Esophagus squamous epithelium (tissue), 5 donors: ENCODE measurements around the gene TP53RK. TPM values are rescaled to one million over a fixed set of nuclear protein-coding genes. Genes with fewer than 3 reads are reported as not detected.

Experiments
- DNase-seq: peaks from one replicate; lab custom pipeline; 2025; lab: John Stamatoyannopoulos, UW
- H3K27ac ChIP-seq, 4 donors: fragments of 200-600 bp; sonication (generic); one replicate each; pipeline ENCODE4 v1.5.1; 2016 to 2019; ENCODE audit warnings: mild to moderate bottlenecking in 1 of 4
- H3K27me3 ChIP-seq, 4 donors: fragments of 200-600 bp; sonication (generic); 1 replicate in 3 of 4; 2 replicates in 1 of 4; pipeline versions ENCODE4 v1.5.1 to v1.6.0; 2017 to 2021; ENCODE audit warnings: antibody characterized with exemption in 1 of 4
- H3K36me3 ChIP-seq, 3 donors: fragments of 200-600 bp; sonication (generic); one replicate each; pipeline ENCODE4 v1.5.1; 2016 to 2019
- H3K4me1 ChIP-seq, 3 donors: fragments of 200-600 bp; sonication (generic); one replicate each; pipeline ENCODE4 v1.5.1; 2017 to 2019
- H3K4me3 ChIP-seq, 4 donors: fragments of 200-600 bp; sonication (generic); 1 replicate in 3 of 4; 2 replicates in 1 of 4; pipeline ENCODE4 v1.5.1; 2016 to 2019; ENCODE audit warnings: mild to moderate bottlenecking in 2 of 4, moderate library complexity in 1 of 4
- H3K9me3 ChIP-seq, 3 donors: fragments of 200-600 bp; sonication (generic); one replicate each; pipeline ENCODE4 v1.5.1; 2016 to 2019
- CTCF ChIP-seq, 6 experiments: fragments of 450-650 bp in 4 of 6; fragments of 200-600 bp in 2 of 6; sonication (generic) in 2 of 6; IDR thresholded peaks; one replicate each; pipeline ENCODE4 v1.5.1; 2016 to 2019; ENCODE audit warnings: antibody characterized with exemption in 6 of 6, mild to moderate bottlenecking in 4 of 6, moderate library complexity in 4 of 6
- POLR2A ChIP-seq, 4 donors: fragments of 450-650 bp; IDR thresholded peaks; one replicate each; pipeline ENCODE4 v1.6.1; 2017; ENCODE audit warnings: antibody characterized with exemption in 4 of 4, mild to moderate bottlenecking in 4 of 4, moderate library complexity in 3 of 4
- WGBS, 2 donors: methylation state at CpG; one replicate each; pipeline ENCODE4 v1.1.5; 2018; 5-methylcytosine and 5-hydroxymethylcytosine counted together
- intact Hi-C: fragments of 100-400 bp; cut with DNase I; formaldehyde crosslinking; loops from one replicate; pipeline ENCODE4 v1.15.0; 2022
- total RNA-seq, 4 donors: library from RNA; depleted of rRNA; stranded (reverse); fragments of >200 nt; gene quantifications; one replicate each; pipeline ENCODE4 v1.1.0, GENCODE V29; 2016
- donor health status: DM: yes; HTN: yes; CAD: no.

Gene TP53RK
- total RNA-seq, 4 donors from 2014 or later, result 14.3 to 20.2 (median 17.1) TPM

- no peaks in the 10 kb centered on the region for H3K36me3 ChIP-seq
- H3K27me3 ChIP-seq, result peaks cover 0 to 5% (median 0%) of the 10 kb centered on the region in 4 donors
- WGBS, 2 donors, result 66 to 87% methylated on average over 11 to 12 of the region's 15 CpGs
- H3K4me3 ChIP-seq, result no peak overlapping the region
- no peaks in the 10 kb centered on the region for H3K9me3 ChIP-seq
- peaks cover 6 to 52% (median 18%) of the 10 kb centered on the region in 3 donors for H3K4me1 ChIP-seq
- peak overlapping the region in 1 of 4 donors; percentile 28 for H3K27ac ChIP-seq
- no peak for DNase-seq
- no peak for TF ChIP-seq POLR2A (IDR thresholded peaks at IDR 0.05)
- TF ChIP-seq CTCF (IDR thresholded peaks at IDR 0.05), result no peak
- intact Hi-C loops, result no loop called here
Measured at GRCh38 chr20:46713957-46714834, 25.0 kb upstream of the TP53RK start.

- no peaks in the 10 kb centered on the region for H3K9me3 ChIP-seq
- H3K4me3 ChIP-seq, result no peak overlapping the region
- H3K27ac ChIP-seq, result no peak overlapping the region
- H3K4me1 ChIP-seq, result peaks cover 13 to 64% (median 24%) of the 10 kb centered on the region in 3 donors
- intact Hi-C loops, result no loop called here
- no peak for DNase-seq
- WGBS, 2 donors, result 80 to 81% methylated on average over 4 to 5 of the region's 5 CpGs
- no peaks in the 10 kb centered on the region for H3K36me3 ChIP-seq
- peaks cover 0 to 7% (median 0%) of the 10 kb centered on the region in 4 donors for H3K27me3 ChIP-seq
- TF ChIP-seq POLR2A (IDR thresholded peaks at IDR 0.05) (no peak), CTCF (IDR thresholded peaks at IDR 0.05) (no peak)
Measured at GRCh38 chr20:46712056-46712636, 22.9 kb upstream of the TP53RK start.

GRCh38 chr20:46710153-46710913 lies 21.1 kb upstream of the TP53RK start:
- Histone ChIP-seq H3K27me3 (peaks cover 0 to 7% (median 0%) of the 10 kb centered on the region in 4 donors), H3K9me3 (no peaks in the 10 kb centered on the region), H3K36me3 (no peaks in the 10 kb centered on the region), H3K4me3 (peak overlapping the region; percentile 74 to 87 (median 78)), H3K27ac (peak overlapping the region; percentile 80 to 91 (median 86)), H3K4me1 (peaks cover 13 to 60% (median 20%) of the 10 kb centered on the region in 3 donors)
- no peak for TF ChIP-seq CTCF (IDR thresholded peaks at IDR 0.05)
- TF ChIP-seq POLR2A (IDR thresholded peaks at IDR 0.05), result no peak
- no peak for DNase-seq
- WGBS, 2 donors, result 44 to 60% methylated on average over 16 to 18 of the region's 22 CpGs
- intact Hi-C loops, result no loop called here

- 0 to 3% methylated on average over 2 to 6 of the region's 67 CpGs for WGBS, 2 donors
- H3K27ac ChIP-seq, result peak within 1 kb of the TSS; percentile 80 to 91 (median 86)
- intact Hi-C loops, result no loop called here
- H3K9me3 ChIP-seq, result no peaks in the 10 kb centered on the region
- TF ChIP-seq POLR2A (IDR thresholded peaks at IDR 0.05) (peak in 1 of 4 donors; percentile 24), CTCF (IDR thresholded peaks at IDR 0.05) (no peak)
- peak within 1 kb of the TSS; percentile 74 to 87 (median 78) for H3K4me3 ChIP-seq
- H3K36me3 ChIP-seq, result no peaks in the 10 kb centered on the region
- H3K4me1 ChIP-seq, result peaks cover 13 to 52% (median 20%) of the 10 kb centered on the region in 3 donors
- peaks cover 0 to 7% (median 0%) of the 10 kb centered on the region in 4 donors for H3K27me3 ChIP-seq
- DNase-seq, result no peak
Measured at GRCh38 chr20:46709459-46710152, 20.4 kb upstream of the TP53RK start, which contains the start of gene SLC2A10. SLC2A10 (plus strand) TSS chr20:46709649; CDS start chr20:46709737, 88 bp downstream.
